Esophagus muscularis mucosa (tissue), 3 donors: ENCODE measurements around the gene NCOA1.

Experiments used
- POLR2A ChIP-seq: fragments of 450-650 bp; IDR thresholded peaks from one replicate; pipeline ENCODE4 v1.6.1; 2017; ENCODE audit warnings: antibody characterized with exemption, moderate library complexity, mild to moderate bottlenecking, low read depth
- POLR2AphosphoS5 ChIP-seq, 2 donors: sonication (generic); formaldehyde crosslinking; IDR thresholded peaks; one replicate each; pipeline ENCODE4 v1.6.1; 2017; ENCODE audit warnings: antibody characterized with exemption in 2 of 2
- TF ChIP-seq, protein P1 (sequence below), 3 experiments: fragments of 200-600 bp in 2 of 3; fragments of 450-650 bp in 1 of 3; sonication (generic) in 2 of 3; IDR thresholded peaks; one replicate each; pipeline ENCODE4 v1.5.1; 2017 to 2019; ENCODE audit warnings: antibody characterized with exemption in 3 of 3, mild to moderate bottlenecking in 2 of 3, moderate library complexity in 1 of 3

- TF ChIP-seq, protein P1, sequence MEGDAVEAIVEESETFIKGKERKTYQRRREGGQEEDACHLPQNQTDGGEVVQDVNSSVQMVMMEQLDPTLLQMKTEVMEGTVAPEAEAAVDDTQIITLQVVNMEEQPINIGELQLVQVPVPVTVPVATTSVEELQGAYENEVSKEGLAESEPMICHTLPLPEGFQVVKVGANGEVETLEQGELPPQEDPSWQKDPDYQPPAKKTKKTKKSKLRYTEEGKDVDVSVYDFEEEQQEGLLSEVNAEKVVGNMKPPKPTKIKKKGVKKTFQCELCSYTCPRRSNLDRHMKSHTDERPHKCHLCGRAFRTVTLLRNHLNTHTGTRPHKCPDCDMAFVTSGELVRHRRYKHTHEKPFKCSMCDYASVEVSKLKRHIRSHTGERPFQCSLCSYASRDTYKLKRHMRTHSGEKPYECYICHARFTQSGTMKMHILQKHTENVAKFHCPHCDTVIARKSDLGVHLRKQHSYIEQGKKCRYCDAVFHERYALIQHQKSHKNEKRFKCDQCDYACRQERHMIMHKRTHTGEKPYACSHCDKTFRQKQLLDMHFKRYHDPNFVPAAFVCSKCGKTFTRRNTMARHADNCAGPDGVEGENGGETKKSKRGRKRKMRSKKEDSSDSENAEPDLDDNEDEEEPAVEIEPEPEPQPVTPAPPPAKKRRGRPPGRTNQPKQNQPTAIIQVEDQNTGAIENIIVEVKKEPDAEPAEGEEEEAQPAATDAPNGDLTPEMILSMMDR (IDR thresholded peaks at IDR 0.05) = no peak
- no peak for TF ChIP-seq POLR2A
- no peak for TF ChIP-seq POLR2AphosphoS5 (IDR thresholded peaks at IDR 0.05)
Measured at GRCh38 chr2:24707143-24707542, 216.1 kb downstream of the NCOA1 start.
